CD4-positive, alpha-beta T cell treated with Interleukin-21 for 1 hour (primary cell): ENCODE data around the gene RPL13.
"Not testable (repeated sequence)": the region's sequence is repeated elsewhere in the genome, so short reads cannot be mapped to it uniquely, and the experiment has no call there.

Experiments
- DNase-seq: peaks from one replicate; pipeline ENCODE4 v3.0.0-alpha.2; 2020

The RPL13 gene

GRCh38 chr16:89579351-89579750, 18.9 kb downstream of the RPL13 start:
- no peak for DNase-seq

GRCh38 chr16:89581045-89581695, 20.7 kb downstream of the RPL13 start:
- no peak for DNase-seq

- DNase-seq, result no peak
Measured at GRCh38 chr16:89581861-89582563, 21.5 kb downstream of the RPL13 start.

GRCh38 chr16:89582614-89583196, 22.2 kb downstream of the RPL13 start:
- no peak for DNase-seq

- DNase-seq, result no peak
Measured at GRCh38 chr16:89583197-89583894, 22.9 kb downstream of the RPL13 start.

GRCh38 chr16:89583895-89584644, 23.6 kb downstream of the RPL13 start:
- no peak for DNase-seq

GRCh38 chr16:89584768-89585549, 24.5 kb downstream of the RPL13 start:
- DNase-seq, result no peak

- DNase-seq, result no peak
Measured at GRCh38 chr16:89586218-89586617, 25.7 kb downstream of the RPL13 start.

GRCh38 chr16:89586853-89587252, 26.4 kb downstream of the RPL13 start:
- DNase-seq, result no peak

- not testable (repeated sequence) for DNase-seq
Measured at GRCh38 chr16:89587676-89588075, 27.2 kb downstream of the RPL13 start.

GRCh38 chr16:89588413-89589109, 28.1 kb downstream of the RPL13 start:
- DNase-seq, result no peak

GRCh38 chr16:89589241-89589926, 28.9 kb downstream of the RPL13 start:
- DNase-seq, result no peak

GRCh38 chr16:89593841-89594240, 33.4 kb downstream of the RPL13 start:
- peak; percentile 76 for DNase-seq

GRCh38 chr16:89595330-89596060, 35.0 kb downstream of the RPL13 start:
- no peak for DNase-seq

- no peak for DNase-seq
Measured at GRCh38 chr16:89596061-89596689, 35.7 kb downstream of the RPL13 start.

- no peak for DNase-seq
Measured at GRCh38 chr16:89596957-89597649, 36.6 kb downstream of the RPL13 start.

GRCh38 chr16:89598199-89598598, 37.7 kb downstream of the RPL13 start:
- no peak for DNase-seq

GRCh38 chr16:89599451-89599858, 39.0 kb downstream of the RPL13 start:
- DNase-seq, result no peak

GRCh38 chr16:89599902-89600301, 39.4 kb downstream of the RPL13 start:
- no peak for DNase-seq
